ENCODE data around the gene SYNGR4.

The SYNGR4 gene

DNA sequence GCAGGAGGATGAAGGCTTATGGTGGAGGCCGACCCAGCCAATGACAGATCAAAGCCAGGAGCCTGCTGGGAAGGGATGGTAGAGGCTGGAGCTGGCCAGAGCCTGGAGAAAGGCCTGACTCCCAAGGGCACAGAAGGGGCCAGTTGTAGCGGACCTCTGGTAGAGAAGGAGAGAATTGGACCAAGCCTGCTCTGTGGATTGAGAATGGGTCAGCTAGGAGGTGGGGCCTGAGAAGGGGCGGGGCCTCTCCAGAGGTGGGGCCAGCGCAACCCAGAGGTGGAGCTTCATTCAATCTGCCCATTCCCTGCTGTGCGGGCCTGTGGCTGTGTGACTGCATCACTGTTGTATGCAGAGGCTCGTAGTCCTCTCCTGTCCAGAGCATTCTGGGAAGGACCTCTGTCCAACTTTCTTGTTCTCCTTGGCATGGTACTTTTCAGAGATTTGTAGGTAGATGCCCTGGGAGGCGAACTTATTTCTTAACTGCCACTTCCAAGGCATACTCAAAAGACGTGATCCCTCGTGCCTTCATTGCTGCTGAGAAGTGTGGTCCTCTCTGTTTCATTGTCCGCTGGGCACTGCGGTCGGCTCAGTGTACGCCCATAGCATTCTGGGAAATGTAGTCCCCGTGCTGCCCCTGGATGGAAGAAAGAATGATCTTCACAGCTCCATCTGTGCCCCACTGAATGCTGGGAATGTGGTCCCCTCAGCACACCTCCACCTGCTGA lies 36.0 kb downstream of the SYNGR4 start:
- Histone ChIP-seq H3K36me3 (peaks cover 3% of the 10 kb centered on the region; the same call in 1 of the 2 replicates), H3K4me3 (ENCODE audit: low read depth, low read length) (no peak overlapping the region), H3K9me3 (ENCODE audit: severe bottlenecking) (no peaks in the 10 kb centered on the region), H3K27me3 (ENCODE audit: insufficient read depth, low read depth, severe bottlenecking) (no peaks in the 10 kb centered on the region), H3K27ac (no peak overlapping the region)
- DNase-seq, result no peak
- TF ChIP-seq, protein P1, sequence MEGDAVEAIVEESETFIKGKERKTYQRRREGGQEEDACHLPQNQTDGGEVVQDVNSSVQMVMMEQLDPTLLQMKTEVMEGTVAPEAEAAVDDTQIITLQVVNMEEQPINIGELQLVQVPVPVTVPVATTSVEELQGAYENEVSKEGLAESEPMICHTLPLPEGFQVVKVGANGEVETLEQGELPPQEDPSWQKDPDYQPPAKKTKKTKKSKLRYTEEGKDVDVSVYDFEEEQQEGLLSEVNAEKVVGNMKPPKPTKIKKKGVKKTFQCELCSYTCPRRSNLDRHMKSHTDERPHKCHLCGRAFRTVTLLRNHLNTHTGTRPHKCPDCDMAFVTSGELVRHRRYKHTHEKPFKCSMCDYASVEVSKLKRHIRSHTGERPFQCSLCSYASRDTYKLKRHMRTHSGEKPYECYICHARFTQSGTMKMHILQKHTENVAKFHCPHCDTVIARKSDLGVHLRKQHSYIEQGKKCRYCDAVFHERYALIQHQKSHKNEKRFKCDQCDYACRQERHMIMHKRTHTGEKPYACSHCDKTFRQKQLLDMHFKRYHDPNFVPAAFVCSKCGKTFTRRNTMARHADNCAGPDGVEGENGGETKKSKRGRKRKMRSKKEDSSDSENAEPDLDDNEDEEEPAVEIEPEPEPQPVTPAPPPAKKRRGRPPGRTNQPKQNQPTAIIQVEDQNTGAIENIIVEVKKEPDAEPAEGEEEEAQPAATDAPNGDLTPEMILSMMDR (IDR thresholded peaks at IDR 0.05; ENCODE audit: low read depth, low read length), result no peak

DNA sequence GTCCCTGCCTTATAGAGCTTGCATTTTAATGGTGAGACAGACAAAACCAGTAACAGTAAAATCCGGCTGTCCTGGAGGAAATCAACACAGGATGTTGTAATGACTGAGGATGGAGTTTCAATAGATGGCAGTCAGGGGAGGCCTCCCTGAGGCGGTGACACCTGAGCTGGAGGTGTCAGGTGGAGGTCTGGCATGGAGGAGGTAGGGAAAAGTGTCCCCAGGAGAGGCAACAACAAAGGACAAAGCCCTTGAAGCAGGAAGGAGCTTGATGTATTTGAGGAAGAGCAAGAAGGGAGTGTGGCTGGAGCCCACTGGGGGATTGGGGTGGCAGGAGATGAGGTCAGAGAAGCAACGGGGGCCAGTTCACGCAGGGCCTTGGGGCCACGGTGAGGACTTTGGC lies 37.1 kb downstream of the SYNGR4 start:
- peaks cover 3% of the 10 kb centered on the region; the same call in 1 of the 2 replicates for H3K36me3 ChIP-seq
- TF ChIP-seq, protein P1 (IDR thresholded peaks at IDR 0.05; ENCODE audit: low read depth, low read length), result no peak
- no peak overlapping the region for H3K4me3 ChIP-seq (ENCODE audit: low read depth, low read length)
- no peaks in the 10 kb centered on the region for H3K27me3 ChIP-seq (ENCODE audit: insufficient read depth, low read depth, severe bottlenecking)
- DNase-seq, result no peak
- no peak overlapping the region for H3K27ac ChIP-seq
- H3K9me3 ChIP-seq (ENCODE audit: severe bottlenecking), result no peaks in the 10 kb centered on the region

DNA sequence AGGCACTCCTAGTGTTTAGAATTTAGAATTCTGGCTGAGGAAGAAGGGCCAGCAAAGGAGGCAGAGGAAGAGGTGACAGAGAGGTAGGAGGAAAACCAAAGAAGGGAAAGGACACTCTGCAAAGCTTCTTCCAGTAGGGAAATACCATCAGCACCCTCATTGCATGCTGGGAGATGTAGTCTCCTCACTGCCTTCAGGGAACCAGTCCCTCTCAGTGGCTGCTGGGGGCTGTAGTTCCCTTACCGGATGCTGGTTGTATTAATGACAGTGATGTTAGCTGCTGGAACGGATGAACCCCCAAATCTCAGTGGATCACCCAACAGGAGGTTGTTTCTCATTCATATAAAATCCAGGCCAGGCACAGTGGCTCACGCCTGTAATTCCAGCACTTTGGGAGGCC lies 39.4 kb downstream of the SYNGR4 start:
- DNase-seq, result peak; percentile 74

DNA sequence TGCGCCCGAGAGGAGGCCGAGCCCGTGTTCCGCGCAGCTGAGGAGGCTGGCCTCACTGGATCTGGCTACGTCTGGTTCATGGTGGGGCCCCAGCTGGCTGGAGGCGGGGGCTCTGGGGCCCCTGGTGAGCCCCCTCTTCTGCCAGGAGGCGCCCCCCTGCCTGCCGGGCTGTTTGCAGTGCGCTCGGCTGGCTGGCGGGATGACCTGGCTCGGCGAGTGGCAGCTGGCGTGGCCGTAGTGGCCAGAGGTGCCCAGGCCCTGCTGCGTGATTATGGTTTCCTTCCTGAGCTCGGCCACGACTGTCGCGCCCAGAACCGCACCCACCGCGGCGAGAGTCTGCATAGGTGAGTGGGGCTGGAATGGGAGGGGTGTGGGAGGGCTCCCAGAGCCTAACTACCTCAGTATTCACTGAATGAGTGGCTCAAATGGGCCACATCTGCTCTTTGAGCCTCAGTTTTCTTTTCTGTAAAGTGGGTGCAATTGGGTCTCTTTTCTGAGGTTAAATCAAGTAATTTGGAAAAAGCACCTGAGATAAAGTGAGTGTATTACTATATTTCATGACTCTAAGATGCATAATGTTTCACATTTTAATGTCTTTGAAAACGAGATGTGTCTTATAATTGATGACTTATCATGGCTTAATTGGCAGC lies 41.0 kb downstream of the SYNGR4 start:
- H3K36me3 ChIP-seq, result peaks cover 3% of the 10 kb centered on the region; the same call in 1 of the 2 replicates
- TF ChIP-seq, protein P1 (IDR thresholded peaks at IDR 0.05; ENCODE audit: low read depth, low read length), result no peak
- no peaks in the 10 kb centered on the region for H3K27me3 ChIP-seq (ENCODE audit: insufficient read depth, low read depth, severe bottlenecking)
- peak overlapping the region; percentile 55; the same call in 1 of the 2 replicates for H3K27ac ChIP-seq
- no peak overlapping the region for H3K4me3 ChIP-seq (ENCODE audit: low read depth, low read length)
- H3K9me3 ChIP-seq (ENCODE audit: severe bottlenecking), result no peaks in the 10 kb centered on the region
- DNase-seq, result no peak

More for the DNA sequence above, 39.4 kb downstream of the SYNGR4 start:
- no peaks in the 10 kb centered on the region for H3K27me3 ChIP-seq (ENCODE audit: insufficient read depth, low read depth, severe bottlenecking)
- H3K9me3 ChIP-seq (ENCODE audit: severe bottlenecking), result no peaks in the 10 kb centered on the region
- H3K27ac ChIP-seq, result 0 out of 2 replicates have a peak overlapping the region, but pooled peaks have one; percentile 9
- no peak overlapping the region for H3K4me3 ChIP-seq (ENCODE audit: low read depth, low read length)
- H3K36me3 ChIP-seq, result peaks cover 3% of the 10 kb centered on the region; the same call in 1 of the 2 replicates
- TF ChIP-seq, protein P1 (IDR thresholded peaks at IDR 0.05; ENCODE audit: low read depth, low read length), result no peak

DNA sequence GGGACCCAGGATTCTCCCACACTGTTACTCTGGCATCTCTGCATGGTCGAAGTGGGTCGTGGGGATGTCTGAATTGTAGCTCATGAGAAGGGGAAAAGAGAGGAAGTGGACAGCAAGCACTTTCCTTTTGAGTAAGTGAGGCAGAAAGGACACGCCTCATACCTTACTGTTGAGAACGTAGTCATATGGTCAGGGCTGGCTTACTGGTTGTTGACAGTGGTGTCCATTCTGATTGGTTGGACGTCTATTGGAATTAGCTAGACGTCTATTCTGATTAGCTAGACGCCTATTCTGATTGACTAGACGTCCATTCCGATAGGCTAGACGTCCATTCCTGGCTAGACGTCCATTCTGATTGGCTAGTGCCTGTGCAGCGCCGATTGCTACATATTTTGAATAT lies 41.7 kb downstream of the SYNGR4 start:
- Histone ChIP-seq H3K36me3 (no peaks in the 10 kb centered on the region), H3K27ac (no peak overlapping the region), H3K4me3 (ENCODE audit: low read depth, low read length) (no peak overlapping the region), H3K9me3 (ENCODE audit: severe bottlenecking) (no peaks in the 10 kb centered on the region), H3K27me3 (ENCODE audit: insufficient read depth, low read depth, severe bottlenecking) (no peaks in the 10 kb centered on the region)
- DNase-seq, result no peak
- TF ChIP-seq, protein P1 (IDR thresholded peaks at IDR 0.05; ENCODE audit: low read depth, low read length), result no peak

Measured in WERI-Rb-1 (cell line).